Mesothelial cell of epicardium (in vitro differentiated cells): Measurements from ENCODE around the gene SLC6A18. TPM values are rescaled to one million over a fixed set of nuclear protein-coding genes. Genes with fewer than 3 reads are reported as not detected.

ENCODE experiments used
- DNase-seq, 2 experiments: peaks; one replicate each; pipeline ENCODE4 v3.0.0; 2021; ENCODE audit warnings: low spot score in 2 of 2; ENCODE audit not compliant: unreplicated experiment in 2 of 2
- H3K27ac Mint-ChIP-seq: 2 replicates; pipeline ENCODE4 v1.8.0; 2021; ENCODE audit warnings: mixed read lengths
- H3K27me3 Mint-ChIP-seq: 2 replicates; pipeline ENCODE4 v1.8.0; 2021; ENCODE audit warnings: low read depth, mixed read lengths
- H3K36me3 Mint-ChIP-seq: 2 replicates; pipeline ENCODE4 v1.8.0; 2021; ENCODE audit warnings: mixed read lengths
- H3K4me1 Mint-ChIP-seq: 2 replicates; pipeline ENCODE4 v1.8.0; 2021; ENCODE audit warnings: mixed read lengths
- H3K4me3 Mint-ChIP-seq: 2 replicates; pipeline ENCODE4 v1.8.0; 2021; ENCODE audit warnings: mild to moderate bottlenecking, moderate library complexity, mixed read lengths
- H3K9me3 Mint-ChIP-seq: 2 replicates; pipeline ENCODE4 v1.8.0; 2021; ENCODE audit warnings: mixed read lengths
- total RNA-seq: library from RNA; stranded (reverse); gene quantifications from 3 replicates; pipeline ENCODE4 v1.2.1, GENCODE V29; 2021
- TF ChIP-seq, protein P1 (sequence below): fragments of 200-600 bp; sonication (generic); IDR thresholded peaks from one replicate; pipeline ENCODE4 v1.5.0; 2021; ENCODE audit warnings: antibody characterized with exemption; ENCODE audit not compliant: unreplicated experiment

Gene SLC6A18
- total RNA-seq, 1 donor from 2014 or later = not detected

GRCh38 chr5:1276930-1277329 lies 51.7 kb downstream of the SLC6A18 start:
- Mint-ChIP-seq H3K27ac (no peak overlapping the region), H3K36me3 (no peaks in the 10 kb centered on the region)

GRCh38 chr5:1277331-1277730 lies 52.1 kb downstream of the SLC6A18 start:
- Mint-ChIP-seq H3K36me3 (no peaks in the 10 kb centered on the region), H3K27me3 (peaks cover 2% of the 10 kb centered on the region), H3K27ac (no peak overlapping the region), H3K4me1 (no peaks in the 10 kb centered on the region), H3K9me3 (no peaks in the 10 kb centered on the region), H3K4me3 (no peak overlapping the region)
- peak in 1 of 2 experiments; percentile 13 for DNase-seq
- TF ChIP-seq, protein P1, sequence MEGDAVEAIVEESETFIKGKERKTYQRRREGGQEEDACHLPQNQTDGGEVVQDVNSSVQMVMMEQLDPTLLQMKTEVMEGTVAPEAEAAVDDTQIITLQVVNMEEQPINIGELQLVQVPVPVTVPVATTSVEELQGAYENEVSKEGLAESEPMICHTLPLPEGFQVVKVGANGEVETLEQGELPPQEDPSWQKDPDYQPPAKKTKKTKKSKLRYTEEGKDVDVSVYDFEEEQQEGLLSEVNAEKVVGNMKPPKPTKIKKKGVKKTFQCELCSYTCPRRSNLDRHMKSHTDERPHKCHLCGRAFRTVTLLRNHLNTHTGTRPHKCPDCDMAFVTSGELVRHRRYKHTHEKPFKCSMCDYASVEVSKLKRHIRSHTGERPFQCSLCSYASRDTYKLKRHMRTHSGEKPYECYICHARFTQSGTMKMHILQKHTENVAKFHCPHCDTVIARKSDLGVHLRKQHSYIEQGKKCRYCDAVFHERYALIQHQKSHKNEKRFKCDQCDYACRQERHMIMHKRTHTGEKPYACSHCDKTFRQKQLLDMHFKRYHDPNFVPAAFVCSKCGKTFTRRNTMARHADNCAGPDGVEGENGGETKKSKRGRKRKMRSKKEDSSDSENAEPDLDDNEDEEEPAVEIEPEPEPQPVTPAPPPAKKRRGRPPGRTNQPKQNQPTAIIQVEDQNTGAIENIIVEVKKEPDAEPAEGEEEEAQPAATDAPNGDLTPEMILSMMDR = no peak

More at GRCh38 chr5:1276930-1277329, 51.7 kb downstream of the SLC6A18 start:
- H3K4me3 Mint-ChIP-seq = no peak overlapping the region
- H3K4me1 Mint-ChIP-seq = no peaks in the 10 kb centered on the region
- peak in 1 of 2 experiments; percentile 5 for DNase-seq
- peaks cover 2% of the 10 kb centered on the region for H3K27me3 Mint-ChIP-seq
- TF ChIP-seq, protein P1 = no peak
- no peaks in the 10 kb centered on the region for H3K9me3 Mint-ChIP-seq

GRCh38 chr5:1277781-1278180 lies 52.6 kb downstream of the SLC6A18 start:
- Mint-ChIP-seq H3K36me3 (no peaks in the 10 kb centered on the region), H3K9me3 (no peaks in the 10 kb centered on the region), H3K27ac (no peak overlapping the region), H3K27me3 (peaks cover 2% of the 10 kb centered on the region), H3K4me1 (no peaks in the 10 kb centered on the region), H3K4me3 (no peak overlapping the region)
- TF ChIP-seq, protein P1 = no peak
- peak in 1 of 2 experiments; percentile 18 for DNase-seq

- Mint-ChIP-seq H3K36me3 (no peaks in the 10 kb centered on the region), H3K27ac (no peak overlapping the region), H3K9me3 (no peaks in the 10 kb centered on the region), H3K27me3 (peaks cover 2% of the 10 kb centered on the region), H3K4me1 (no peaks in the 10 kb centered on the region), H3K4me3 (no peak overlapping the region)
- no peak for DNase-seq
- TF ChIP-seq, protein P1 = no peak
These were observed 53.0 kb downstream of the SLC6A18 start for GRCh38 chr5:1278216-1278615.

DNA sequence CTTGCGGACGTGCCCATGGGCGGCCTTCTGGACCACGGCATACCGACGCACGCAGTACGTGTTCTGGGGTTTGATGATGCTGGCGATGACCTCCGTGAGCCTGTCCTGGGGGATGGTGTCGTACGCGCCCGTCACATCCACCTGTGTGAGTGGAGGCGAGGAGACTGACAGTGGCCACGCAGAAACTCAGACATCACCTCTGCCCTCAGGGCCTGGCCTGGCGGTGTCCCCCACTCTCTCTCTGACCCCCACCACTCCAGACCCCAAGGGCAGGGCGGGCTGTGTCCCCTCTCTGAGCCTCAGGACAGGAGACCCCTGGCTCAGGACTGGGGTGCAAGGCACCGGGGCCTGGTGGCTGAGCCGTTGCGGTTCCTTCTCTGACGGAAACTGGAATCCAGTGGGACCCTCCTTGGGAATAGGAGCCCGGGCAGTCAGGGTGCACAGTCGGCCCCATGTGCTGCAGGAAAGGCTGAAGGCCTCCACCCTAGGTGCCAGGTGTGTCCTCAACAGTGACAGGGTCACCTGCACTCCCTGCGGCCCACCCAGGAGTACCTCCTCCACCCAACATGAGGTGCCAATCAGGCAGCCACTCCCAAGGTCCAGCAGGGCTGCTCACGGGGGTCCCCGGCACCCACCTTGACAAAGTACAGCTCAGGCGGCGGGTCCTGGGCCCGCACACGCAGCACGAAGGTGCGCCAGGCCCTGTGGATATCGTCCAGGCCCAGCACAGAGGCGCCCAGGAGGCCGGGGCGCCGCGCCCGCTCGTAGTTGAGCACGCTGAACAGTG lies 53.7 kb downstream of the SLC6A18 start:
- no peaks in the 10 kb centered on the region for H3K9me3 Mint-ChIP-seq
- peaks cover 2% of the 10 kb centered on the region for H3K27me3 Mint-ChIP-seq
- no peak overlapping the region for H3K27ac Mint-ChIP-seq
- no peak overlapping the region for H3K4me3 Mint-ChIP-seq
- DNase-seq = peak in 1 of 2 experiments; percentile 17
- no peaks in the 10 kb centered on the region for H3K36me3 Mint-ChIP-seq
- TF ChIP-seq, protein P1 = no peak
- H3K4me1 Mint-ChIP-seq = no peaks in the 10 kb centered on the region
